ENCODE data around the gene ITPRIPL2. TPM values are rescaled to one million over a fixed set of nuclear protein-coding genes. Genes with fewer than 3 reads are reported as not detected.

The ITPRIPL2 gene
- total RNA-seq, 4 donors from 2014 or later, result 22.9 to 79.3 (median 48.0) TPM

- intact Hi-C loops (cut with DNase I; ENCODE audit: low total_unique reads) (no loop called here), in situ Hi-C loops (cut with MboI; ENCODE audit: low pct_ligation_motif_present in 1 of 4, low pct_unique_long_range_greater_than_20kb in 1 of 4, low sequenced_read_pairs in 3 of 4) (no loop called here)
- H3K4me1 ChIP-seq, result peaks cover 0 to 37% (median 12%) of the 10 kb centered on the region in 4 donors
- WGBS, 2 donors (ENCODE audit: low coverage in 1 of 2), result 57 to 60% methylated on average over 4 to 6 of the region's 6 CpGs
- H3K27ac ChIP-seq, result peak overlapping the region; percentile 65 to 76 (median 72)
- H3K27me3 ChIP-seq, result no peaks in the 10 kb centered on the region
- H3K9me3 ChIP-seq, result peaks cover 0 to 3% of the 10 kb centered on the region in 2 donors
- peak; percentile 86 for DNase-seq
- H3K4me3 ChIP-seq, result no peak overlapping the region
- TF ChIP-seq, protein P1, sequence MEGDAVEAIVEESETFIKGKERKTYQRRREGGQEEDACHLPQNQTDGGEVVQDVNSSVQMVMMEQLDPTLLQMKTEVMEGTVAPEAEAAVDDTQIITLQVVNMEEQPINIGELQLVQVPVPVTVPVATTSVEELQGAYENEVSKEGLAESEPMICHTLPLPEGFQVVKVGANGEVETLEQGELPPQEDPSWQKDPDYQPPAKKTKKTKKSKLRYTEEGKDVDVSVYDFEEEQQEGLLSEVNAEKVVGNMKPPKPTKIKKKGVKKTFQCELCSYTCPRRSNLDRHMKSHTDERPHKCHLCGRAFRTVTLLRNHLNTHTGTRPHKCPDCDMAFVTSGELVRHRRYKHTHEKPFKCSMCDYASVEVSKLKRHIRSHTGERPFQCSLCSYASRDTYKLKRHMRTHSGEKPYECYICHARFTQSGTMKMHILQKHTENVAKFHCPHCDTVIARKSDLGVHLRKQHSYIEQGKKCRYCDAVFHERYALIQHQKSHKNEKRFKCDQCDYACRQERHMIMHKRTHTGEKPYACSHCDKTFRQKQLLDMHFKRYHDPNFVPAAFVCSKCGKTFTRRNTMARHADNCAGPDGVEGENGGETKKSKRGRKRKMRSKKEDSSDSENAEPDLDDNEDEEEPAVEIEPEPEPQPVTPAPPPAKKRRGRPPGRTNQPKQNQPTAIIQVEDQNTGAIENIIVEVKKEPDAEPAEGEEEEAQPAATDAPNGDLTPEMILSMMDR (IDR thresholded peaks at IDR 0.05), result no peak
- no peak for TF ChIP-seq EP300 (IDR thresholded peaks at IDR 0.05; ENCODE audit: low read depth)
- TF ChIP-seq POLR2AphosphoS5 (IDR thresholded peaks at IDR 0.05), result peak in 2 of 3 donors; percentile 44 to 59
- no peak for TF ChIP-seq POLR2A (IDR thresholded peaks at IDR 0.05)
- H3K36me3 ChIP-seq, result no peaks in the 10 kb centered on the region
Observed at GRCh38 chr16:19123535-19124178, 9.9 kb downstream of the ITPRIPL2 start.

GRCh38 chr16:19126300-19126699 is 12.5 kb downstream of the ITPRIPL2 start:
- peaks cover 0 to 3% of the 10 kb centered on the region in 2 donors for H3K9me3 ChIP-seq
- H3K27me3 ChIP-seq, result no peaks in the 10 kb centered on the region
- TF ChIP-seq, protein P1 (IDR thresholded peaks at IDR 0.05), result no peak
- no peak for TF ChIP-seq POLR2AphosphoS5 (IDR thresholded peaks at IDR 0.05)
- no peak for TF ChIP-seq EP300 (IDR thresholded peaks at IDR 0.05; ENCODE audit: low read depth)
- no peak for TF ChIP-seq POLR2A (IDR thresholded peaks at IDR 0.05)
- peaks cover 5 to 38% (median 16%) of the 10 kb centered on the region in 4 donors for H3K4me1 ChIP-seq
- in situ Hi-C loops (cut with MboI; ENCODE audit: low pct_ligation_motif_present in 1 of 4, low pct_unique_long_range_greater_than_20kb in 1 of 4, low sequenced_read_pairs in 3 of 4) (no loop called here), intact Hi-C loops (cut with DNase I; ENCODE audit: low total_unique reads) (no loop called here)
- H3K27ac ChIP-seq, result no peak overlapping the region
- DNase-seq, result no peak
- H3K4me3 ChIP-seq, result no peak overlapping the region
- no peaks in the 10 kb centered on the region for H3K36me3 ChIP-seq

- Histone ChIP-seq H3K9me3 (peaks cover 0 to 3% of the 10 kb centered on the region in 2 donors), H3K4me3 (no peak overlapping the region), H3K27me3 (no peaks in the 10 kb centered on the region), H3K36me3 (no peaks in the 10 kb centered on the region), H3K27ac (peak overlapping the region in 1 of 4 donors; percentile 39), H3K4me1 (peaks cover 10 to 43% (median 24%) of the 10 kb centered on the region in 4 donors)
- 78% methylated on average over 3 of the region's 3 CpGs; no CpG with 5 or more reads in 1 of the 2 donors for WGBS, 2 donors (ENCODE audit: low coverage in 1 of 2)
- TF ChIP-seq POLR2AphosphoS5 (IDR thresholded peaks at IDR 0.05) (no peak), EP300 (IDR thresholded peaks at IDR 0.05; ENCODE audit: low read depth) (no peak), POLR2A (IDR thresholded peaks at IDR 0.05) (no peak)
- TF ChIP-seq, protein P1 (IDR thresholded peaks at IDR 0.05), result no peak
- in situ Hi-C loops (cut with MboI; ENCODE audit: low pct_ligation_motif_present in 1 of 4, low pct_unique_long_range_greater_than_20kb in 1 of 4, low sequenced_read_pairs in 3 of 4), result no loop called here
- DNase-seq, result no peak
- intact Hi-C loops (cut with DNase I; ENCODE audit: low total_unique reads), result no loop called here
Observed at GRCh38 chr16:19127205-19127604, 13.4 kb downstream of the ITPRIPL2 start.

DNA sequence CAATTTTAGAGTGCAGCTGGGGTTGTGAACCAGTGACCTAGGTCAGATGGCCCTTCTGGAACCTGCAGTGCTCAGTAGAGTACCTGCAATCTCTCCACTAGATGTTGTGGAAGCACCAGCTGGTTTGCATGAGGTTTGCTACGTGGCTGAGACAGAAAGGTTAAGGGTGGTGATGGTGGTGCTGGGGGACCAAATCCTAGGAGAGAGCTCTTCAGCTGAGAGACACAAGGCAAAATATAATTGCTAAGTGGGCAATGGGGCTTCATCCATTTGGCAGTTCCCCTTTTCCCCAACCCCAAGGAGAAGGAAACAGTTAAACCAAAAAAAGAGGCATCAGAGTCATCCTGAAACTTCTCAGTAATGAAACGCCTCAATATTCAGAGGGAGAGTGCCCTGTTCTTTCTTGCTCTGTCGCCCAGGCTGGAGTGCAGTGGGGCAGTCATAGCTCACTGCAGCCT is 13.9 kb downstream of the ITPRIPL2 start:
- Histone ChIP-seq H3K27me3 (no peaks in the 10 kb centered on the region), H3K36me3 (no peaks in the 10 kb centered on the region), H3K9me3 (peaks cover 0 to 3% of the 10 kb centered on the region in 2 donors), H3K27ac (peak overlapping the region in 1 of 4 donors; percentile 39), H3K4me1 (peaks cover 10 to 47% (median 26%) of the 10 kb centered on the region in 4 donors), H3K4me3 (no peak overlapping the region)
- no peak for TF ChIP-seq POLR2A (IDR thresholded peaks at IDR 0.05)
- TF ChIP-seq, protein P1 (IDR thresholded peaks at IDR 0.05), result no peak
- TF ChIP-seq POLR2AphosphoS5 (IDR thresholded peaks at IDR 0.05), result no peak
- TF ChIP-seq EP300 (IDR thresholded peaks at IDR 0.05; ENCODE audit: low read depth), result no peak
- intact Hi-C loops (cut with DNase I; ENCODE audit: low total_unique reads), result no loop called here
- WGBS, 2 donors (ENCODE audit: low coverage in 1 of 2), result 64% methylated on average over 3 of the region's 3 CpGs; no CpG with 5 or more reads in 1 of the 2 donors
- in situ Hi-C loops (cut with MboI; ENCODE audit: low pct_ligation_motif_present in 1 of 4, low pct_unique_long_range_greater_than_20kb in 1 of 4, low sequenced_read_pairs in 3 of 4), result no loop called here
- no peak for DNase-seq

Measured in transverse colon (tissue), 4 donors.